PFSK-1 (cell line): ENCODE measurements around the gene ADM5.

ENCODE experiments used
- POLR2AphosphoS5 ChIP-seq: IDR thresholded peaks from 2 replicates; pipeline ENCODE4 v1.6.1; 2012; ENCODE audit warnings: low read depth, mild to moderate bottlenecking, control low read depth, low read length, moderate library complexity
- SIN3A ChIP-seq: IDR thresholded peaks from 2 replicates; pipeline ENCODE4 v1.6.1; 2012; ENCODE audit warnings: mild to moderate bottlenecking, low read length, moderate library complexity, borderline replicate concordance; ENCODE audit not compliant: insufficient read depth

DNA sequence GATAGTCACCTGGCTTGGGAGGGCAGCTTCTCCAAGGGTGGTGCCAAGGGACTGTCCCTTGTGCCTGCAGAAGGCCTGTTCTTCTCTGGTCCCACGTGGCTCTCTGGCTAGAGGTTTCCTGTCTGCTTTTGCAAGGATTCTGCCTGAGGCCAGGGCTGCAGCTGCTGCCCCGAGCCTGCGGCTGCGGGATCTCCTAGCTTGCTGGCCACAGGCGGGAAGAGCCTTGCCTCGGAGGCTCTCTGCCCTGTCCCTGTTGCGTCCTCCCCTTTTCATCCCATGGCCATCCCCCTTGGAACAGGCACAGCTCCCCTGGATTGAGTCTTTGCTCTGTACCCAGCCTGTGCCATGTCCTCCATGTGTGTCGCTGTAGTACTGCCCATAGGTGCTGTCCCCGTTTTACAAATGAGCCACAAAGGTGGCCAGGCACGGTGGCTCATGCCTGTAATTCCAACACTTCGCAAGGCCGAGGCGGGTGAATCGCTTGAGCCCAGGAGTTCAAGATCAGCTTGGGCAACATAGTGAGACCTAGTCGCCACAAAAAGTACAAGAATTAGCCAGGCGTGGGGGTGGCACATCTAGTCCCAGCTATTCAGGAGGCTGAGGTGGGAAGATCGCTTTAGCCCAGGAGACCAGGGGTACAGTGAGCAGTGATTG is 32.8 kb upstream of the ADM5 start:
- no peak for TF ChIP-seq POLR2AphosphoS5
- no peak for TF ChIP-seq SIN3A
